ACC112 (cell line): ENCODE data around the gene ZNF407.
A peak's percentile ranks its signal among the peaks of the same experiment; 100 is the strongest.

Source experiments
- H2AFZ ChIP-seq: fragments of 200-600 bp; sonication (generic); one replicate; pipeline ENCODE4 v1.6.0; 2017; ENCODE audit warnings: antibody characterized with exemption, low read length; ENCODE audit not compliant: unreplicated experiment
- H3K27ac ChIP-seq: fragments of 200-600 bp; sonication (generic); 2 replicates; pipeline ENCODE4 v1.5.1; 2014; ENCODE audit warnings: low read depth, mild to moderate bottlenecking, antibody characterized with exemption, low read length, moderate library complexity
- H3K27me3 ChIP-seq: fragments of 200-600 bp; sonication (generic); 2 replicates; pipeline ENCODE4 v1.6.1; 2014; ENCODE audit warnings: mild to moderate bottlenecking, antibody characterized with exemption, low read length, moderate library complexity, mixed read lengths; ENCODE audit not compliant: insufficient read depth
- H3K36me3 ChIP-seq: fragments of 200-600 bp; sonication (generic); 2 replicates; pipeline ENCODE4 v1.6.1; 2016; ENCODE audit warnings: mild to moderate bottlenecking, antibody characterized with exemption, low read length, moderate library complexity, mixed read lengths; ENCODE audit not compliant: insufficient read depth
- H3K4me1 ChIP-seq: fragments of 200-600 bp; sonication (generic); one replicate; pipeline ENCODE4 v1.6.1; 2016; ENCODE audit warnings: low read length, mixed read lengths; ENCODE audit not compliant: insufficient read depth, unreplicated experiment, control insufficient read depth
- H3K4me3 ChIP-seq: fragments of 200-600 bp; sonication (generic); 2 replicates; pipeline ENCODE4 v1.5.1; 2014; ENCODE audit warnings: mild to moderate bottlenecking, low read depth, low read length
- H3K79me2 ChIP-seq: fragments of 200-600 bp; sonication (generic); one replicate; pipeline ENCODE4 v1.6.0; 2016; ENCODE audit warnings: low read length; ENCODE audit not compliant: control insufficient read depth, unreplicated experiment, insufficient read depth

The ZNF407 gene

DNA sequence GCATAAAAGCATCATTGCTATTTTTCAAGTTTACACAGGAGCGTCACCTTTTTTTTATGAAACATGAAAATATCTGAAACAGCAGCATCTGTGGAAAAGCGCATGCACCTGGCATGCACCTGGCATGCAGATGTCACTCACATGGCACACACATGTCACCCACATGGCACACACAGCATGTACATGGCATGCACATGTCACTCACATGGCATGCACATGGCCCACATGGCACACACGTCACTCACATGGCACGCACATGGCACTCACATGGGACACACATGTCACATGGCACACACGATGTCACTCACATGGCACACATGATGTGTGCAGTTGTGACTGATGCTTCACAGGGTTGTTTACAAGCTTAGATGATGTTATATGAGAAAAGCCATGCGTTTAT, 188.0 kb downstream of the ZNF407 start:
- Histone ChIP-seq H3K4me3 (no peak overlapping the region), H3K4me1 (no peaks in the 10 kb centered on the region), H3K36me3 (no peaks in the 10 kb centered on the region), H3K79me2 (no peaks in the 10 kb centered on the region), H3K27ac (no peak overlapping the region), H3K27me3 (no peaks in the 10 kb centered on the region), H2AFZ (no peak overlapping the region)

DNA sequence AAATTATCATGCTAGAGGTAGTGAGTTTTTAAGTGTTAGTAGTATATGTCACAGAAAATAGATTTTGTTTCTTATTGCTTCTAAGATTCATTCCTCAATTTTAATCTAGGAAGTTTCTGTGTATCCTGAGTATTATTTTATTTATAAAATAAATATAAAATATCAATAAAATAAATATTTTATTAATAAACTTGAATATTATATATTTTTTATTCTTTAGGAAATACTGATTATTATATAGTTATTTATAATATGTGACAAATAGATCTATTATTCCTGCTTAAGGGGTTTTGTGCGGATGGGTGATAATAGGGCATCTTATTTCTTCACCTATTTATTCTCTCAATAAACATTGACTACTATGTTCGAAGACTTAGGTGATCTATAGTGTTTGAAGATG, 191.0 kb downstream of the ZNF407 start:
- H3K79me2 ChIP-seq: no peaks in the 10 kb centered on the region
- no peaks in the 10 kb centered on the region for H3K36me3 ChIP-seq

DNA sequence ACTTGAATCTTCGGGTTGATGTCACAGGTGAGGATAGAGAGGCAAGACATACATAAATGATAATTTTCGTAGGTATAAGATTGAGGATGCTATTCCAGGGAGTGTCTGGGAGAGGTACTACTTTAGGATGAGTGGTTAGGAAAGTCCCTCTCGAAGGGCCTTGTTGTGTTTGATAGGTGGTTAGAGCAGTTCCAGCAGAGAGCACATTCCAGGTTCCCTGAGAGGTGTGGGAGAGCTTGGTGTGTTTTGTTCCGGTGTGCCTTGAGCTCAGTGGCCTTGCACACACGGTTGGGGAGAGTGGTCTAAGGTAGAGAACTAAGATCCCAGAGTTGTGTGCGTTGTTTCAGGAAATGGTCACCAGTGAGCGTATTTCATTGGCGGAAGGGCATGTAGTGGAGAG, 191.4 kb downstream of the ZNF407 start:
- no peaks in the 10 kb centered on the region for H3K36me3 ChIP-seq
- no peaks in the 10 kb centered on the region for H3K27me3 ChIP-seq
- H2AFZ ChIP-seq: no peak overlapping the region
- no peak overlapping the region for H3K27ac ChIP-seq
- H3K79me2 ChIP-seq: no peaks in the 10 kb centered on the region
- H3K4me3 ChIP-seq: no peak overlapping the region
- peaks cover 4% of the 10 kb centered on the region for H3K4me1 ChIP-seq

More for the DNA sequence above, 191.0 kb downstream of the ZNF407 start:
- no peak overlapping the region for H3K4me3 ChIP-seq
- H3K4me1 ChIP-seq: peaks cover 4% of the 10 kb centered on the region
- H3K27me3 ChIP-seq: no peaks in the 10 kb centered on the region
- no peak overlapping the region for H2AFZ ChIP-seq
- no peak overlapping the region for H3K27ac ChIP-seq

DNA sequence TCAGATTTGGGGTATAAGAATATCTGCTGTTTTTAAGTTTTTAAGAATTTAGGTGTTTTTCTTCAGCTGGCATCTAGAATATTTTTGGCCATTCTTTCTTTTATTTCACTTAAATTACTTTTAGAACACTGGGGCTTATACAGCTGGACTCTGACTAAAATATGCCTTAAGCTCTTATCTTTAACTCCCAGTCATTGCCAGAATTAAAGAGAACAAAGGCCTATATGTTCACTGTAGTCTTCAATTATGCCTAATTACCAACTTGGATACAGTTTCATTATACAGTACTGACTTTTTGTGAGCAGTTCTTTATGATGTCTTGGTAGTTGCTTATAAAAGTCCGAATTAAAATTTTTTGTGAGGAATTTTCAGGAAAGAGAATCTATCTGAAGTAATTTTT, 192.8 kb downstream of the ZNF407 start:
- Histone ChIP-seq H3K36me3 (no peaks in the 10 kb centered on the region), H3K27ac (no peak overlapping the region), H3K4me1 (peaks cover 4% of the 10 kb centered on the region), H3K27me3 (no peaks in the 10 kb centered on the region), H2AFZ (no peak overlapping the region), H3K79me2 (no peaks in the 10 kb centered on the region), H3K4me3 (no peak overlapping the region)

DNA sequence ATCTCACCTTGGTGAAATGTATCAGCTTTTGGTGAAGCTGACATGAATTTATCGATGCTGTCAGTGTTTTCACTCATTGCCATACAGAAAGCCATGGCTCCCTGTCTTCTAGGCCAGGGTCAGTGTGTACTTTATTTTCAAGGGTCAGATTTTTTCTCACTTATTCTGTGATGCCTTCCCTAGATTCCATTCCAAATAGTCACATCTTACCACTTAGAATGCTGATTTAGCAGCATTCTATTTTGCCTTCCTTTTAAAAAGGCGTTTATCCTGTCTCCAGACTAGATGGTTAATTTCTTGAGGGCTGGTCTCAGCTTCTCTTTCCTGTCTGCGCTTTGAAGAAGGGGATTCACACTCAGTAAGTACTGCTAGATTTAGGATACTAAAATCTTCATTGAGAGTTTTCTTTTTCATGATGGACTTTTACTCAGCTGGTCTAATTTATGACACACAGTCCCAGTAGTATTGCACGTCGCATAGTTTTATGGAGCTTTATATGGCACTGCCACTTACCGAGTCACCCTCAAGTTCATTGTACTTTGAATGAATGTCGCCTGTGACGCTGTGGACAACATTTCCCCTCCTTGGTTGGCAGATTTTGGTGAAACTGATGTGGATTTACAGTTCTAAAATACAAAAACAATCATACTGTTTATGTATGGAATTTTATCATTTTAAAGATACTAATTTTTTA, 194.0 kb downstream of the ZNF407 start:
- no peak overlapping the region for H3K27ac ChIP-seq
- H2AFZ ChIP-seq: no peak overlapping the region
- no peaks in the 10 kb centered on the region for H3K79me2 ChIP-seq
- peaks cover 8% of the 10 kb centered on the region for H3K4me1 ChIP-seq
- H3K27me3 ChIP-seq: no peaks in the 10 kb centered on the region
- no peaks in the 10 kb centered on the region for H3K36me3 ChIP-seq
- no peak overlapping the region for H3K4me3 ChIP-seq

DNA sequence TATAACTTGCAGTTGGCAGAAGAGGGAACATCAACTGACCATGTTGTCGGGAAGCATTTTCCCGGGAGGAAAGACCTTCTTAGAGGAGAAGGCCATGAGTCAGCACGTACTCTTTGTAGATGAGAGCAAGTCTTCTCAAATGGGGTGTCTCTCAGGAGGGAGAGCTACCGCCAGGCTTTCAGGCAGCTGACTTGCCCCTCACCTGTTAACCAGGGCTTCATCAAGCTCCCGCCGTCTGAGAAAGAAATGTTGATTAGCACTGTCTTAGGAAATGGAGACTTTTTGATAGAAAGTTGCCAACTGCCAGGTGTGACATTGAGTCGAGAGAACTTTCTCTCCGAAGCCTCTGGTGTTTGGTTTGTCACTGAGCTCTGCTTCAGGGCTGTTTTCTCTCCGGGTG, 196.1 kb downstream of the ZNF407 start:
- H3K36me3 ChIP-seq: no peaks in the 10 kb centered on the region
- peaks cover 22% of the 10 kb centered on the region for H3K4me1 ChIP-seq
- no peak overlapping the region for H3K4me3 ChIP-seq
- H3K27me3 ChIP-seq: no peaks in the 10 kb centered on the region
- no peak overlapping the region for H2AFZ ChIP-seq
- H3K79me2 ChIP-seq: no peaks in the 10 kb centered on the region
- no peak overlapping the region for H3K27ac ChIP-seq

DNA sequence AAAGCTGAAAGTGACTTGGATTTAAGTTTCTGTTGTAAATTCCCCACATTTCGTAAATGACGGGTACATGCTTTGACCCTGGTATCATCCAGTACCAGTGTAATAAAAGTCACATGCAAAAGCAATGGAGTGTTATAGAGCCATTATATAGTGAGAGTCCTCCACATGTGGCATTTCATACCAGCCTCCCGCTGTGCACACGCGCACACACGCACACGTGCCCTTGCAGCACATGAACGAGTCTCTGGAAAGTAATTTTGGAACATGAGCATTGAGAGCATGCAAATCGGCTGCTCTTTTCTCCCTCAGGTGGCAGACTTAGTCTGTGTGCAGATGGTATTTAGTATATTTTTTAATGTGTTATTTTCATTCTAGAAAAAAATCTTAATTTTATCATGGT, 198.1 kb downstream of the ZNF407 start:
- Histone ChIP-seq H3K4me1 (peaks cover 27% of the 10 kb centered on the region), H3K27ac (no peak overlapping the region), H3K27me3 (no peaks in the 10 kb centered on the region), H2AFZ (no peak overlapping the region), H3K4me3 (no peak overlapping the region), H3K79me2 (no peaks in the 10 kb centered on the region), H3K36me3 (no peaks in the 10 kb centered on the region)

DNA sequence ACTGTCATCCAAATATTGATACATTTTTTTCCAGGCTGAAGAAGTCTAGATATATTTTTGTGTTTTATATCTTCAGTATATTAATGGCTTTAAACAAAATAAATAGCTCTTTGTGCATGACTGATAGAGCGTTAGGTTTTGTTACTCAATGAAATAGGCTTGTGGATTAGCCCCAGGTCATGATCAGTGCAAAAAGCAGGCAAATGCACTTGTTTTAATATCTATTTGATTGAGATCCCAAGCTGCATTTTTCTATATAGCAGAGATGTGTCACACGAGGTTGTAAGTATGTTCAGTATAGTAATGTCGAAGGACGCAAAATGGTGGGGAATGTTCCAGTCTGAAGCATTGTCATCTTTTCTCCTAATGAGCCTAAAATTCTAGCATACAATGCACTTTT, 198.5 kb downstream of the ZNF407 start:
- no peak overlapping the region for H2AFZ ChIP-seq
- H3K4me3 ChIP-seq: no peak overlapping the region
- H3K27me3 ChIP-seq: no peaks in the 10 kb centered on the region
- no peak overlapping the region for H3K27ac ChIP-seq
- peaks cover 27% of the 10 kb centered on the region for H3K4me1 ChIP-seq
- H3K36me3 ChIP-seq: no peaks in the 10 kb centered on the region
- no peaks in the 10 kb centered on the region for H3K79me2 ChIP-seq

DNA sequence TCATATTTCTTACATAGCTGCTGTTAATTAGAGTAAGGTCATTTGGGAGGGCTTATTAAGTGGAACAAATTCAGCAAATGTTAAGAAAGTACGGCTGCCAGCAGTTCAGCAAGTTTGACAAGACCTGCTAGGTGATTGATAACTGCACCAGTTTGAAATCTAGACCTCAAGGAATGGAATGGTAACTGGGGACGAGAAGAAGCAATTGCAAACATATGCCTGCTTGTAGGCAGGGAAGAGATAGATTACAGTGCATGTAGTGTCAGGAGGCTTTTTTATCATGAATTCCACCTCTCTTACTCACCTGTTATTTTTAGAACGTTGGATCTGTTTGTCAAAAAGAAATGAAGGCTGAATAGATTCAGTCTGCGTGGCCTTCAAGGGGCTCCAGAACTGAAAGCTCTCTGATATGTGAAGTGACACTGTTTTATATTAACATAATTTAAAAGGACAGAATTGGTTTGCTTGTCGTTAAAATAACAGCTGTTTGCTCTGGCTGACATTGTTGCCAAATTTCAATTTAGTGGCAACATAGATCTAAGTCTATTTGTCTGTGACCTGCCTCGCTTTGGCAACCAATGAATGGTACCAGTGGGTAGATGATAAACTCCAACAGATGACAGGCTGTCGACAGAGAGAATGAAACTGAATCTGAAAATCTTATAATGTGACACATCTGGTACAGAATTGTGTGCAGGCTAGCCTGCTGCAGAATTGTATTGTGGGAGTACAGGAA, 199.3 kb downstream of the ZNF407 start:
- H3K27ac ChIP-seq: peak overlapping the region; percentile 71
- no peaks in the 10 kb centered on the region for H3K36me3 ChIP-seq
- H3K79me2 ChIP-seq: no peaks in the 10 kb centered on the region
- peaks cover 23% of the 10 kb centered on the region for H3K4me1 ChIP-seq
- peak overlapping the region; percentile 48 for H2AFZ ChIP-seq
- peak overlapping the region; percentile 73 for H3K4me3 ChIP-seq
- H3K27me3 ChIP-seq: no peaks in the 10 kb centered on the region

DNA sequence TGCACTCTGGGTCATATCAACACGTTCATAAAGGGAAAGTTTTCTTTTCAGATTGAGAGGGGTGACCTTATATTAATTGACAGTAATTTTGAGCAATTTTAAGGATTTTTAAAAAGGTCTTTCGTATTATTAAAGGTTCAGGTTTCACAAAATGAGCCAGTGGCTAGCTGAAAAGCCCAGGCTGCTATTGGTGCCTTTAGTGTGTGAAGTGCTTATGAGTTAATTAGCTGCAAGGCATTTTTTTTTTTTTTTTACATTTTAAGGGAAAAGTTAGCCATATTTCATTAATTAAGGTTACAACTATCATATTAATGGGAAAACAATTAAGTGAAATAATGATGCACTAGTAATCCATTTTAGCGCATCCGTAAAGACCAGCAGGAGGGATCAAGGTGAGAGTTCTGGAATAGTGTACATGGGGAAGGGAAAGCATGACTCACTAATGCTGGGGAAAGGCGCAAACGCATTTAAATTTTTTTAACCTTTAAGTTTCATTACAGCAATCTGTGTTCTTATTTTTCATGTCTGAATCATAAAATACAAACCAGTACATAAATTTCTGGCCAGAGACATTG, 200.0 kb downstream of the ZNF407 start:
- H3K27ac ChIP-seq: peak overlapping the region; percentile 71
- peaks cover 23% of the 10 kb centered on the region for H3K4me1 ChIP-seq
- H3K27me3 ChIP-seq: no peaks in the 10 kb centered on the region
- H3K4me3 ChIP-seq: peak overlapping the region; percentile 73
- H2AFZ ChIP-seq: peak overlapping the region; percentile 55
- no peaks in the 10 kb centered on the region for H3K36me3 ChIP-seq
- no peaks in the 10 kb centered on the region for H3K79me2 ChIP-seq

DNA sequence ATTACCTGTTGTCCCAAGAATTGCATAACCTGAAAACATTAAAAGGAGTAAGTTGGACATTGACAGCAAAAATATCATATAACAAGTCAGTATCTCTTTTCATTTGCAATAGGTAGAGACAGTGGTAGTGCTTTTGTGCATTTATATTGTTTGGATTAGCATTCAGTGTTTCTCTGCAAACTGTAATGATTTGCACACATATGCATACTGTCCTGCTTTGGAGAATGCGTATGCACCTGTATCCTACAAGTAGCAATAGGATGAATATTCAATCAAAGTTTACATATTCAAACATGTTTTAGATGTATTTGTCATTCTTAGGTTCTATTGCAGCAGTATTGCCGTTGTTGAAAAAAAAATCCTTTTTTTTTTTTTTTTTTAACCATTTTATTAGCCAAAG, 201.9 kb downstream of the ZNF407 start:
- Histone ChIP-seq H3K4me3 (no peak overlapping the region), H3K36me3 (no peaks in the 10 kb centered on the region), H3K27me3 (no peaks in the 10 kb centered on the region), H2AFZ (no peak overlapping the region), H3K27ac (no peak overlapping the region), H3K79me2 (no peaks in the 10 kb centered on the region), H3K4me1 (peaks cover 34% of the 10 kb centered on the region)
